OCI-LY1 (cell line): ENCODE data around the gene SLC6A3.

Source experiments
- H2AFZ ChIP-seq: fragments of 200-600 bp; sonication (generic), shearing (Covaris generic); 2 replicates; pipeline ENCODE4 v1.6.0; 2014; ENCODE audit warnings: antibody characterized with exemption, mild to moderate bottlenecking, low read length
- H3F3A ChIP-seq: fragments of 200-600 bp; sonication (generic), shearing (Covaris generic); 2 replicates; pipeline ENCODE4 v1.6.0; 2014; ENCODE audit warnings: mild to moderate bottlenecking, antibody characterized with exemption, low read length, moderate library complexity; ENCODE audit not compliant: insufficient read depth
- H3K27ac ChIP-seq: fragments of 200-600 bp; sonication (generic); 2 replicates; pipeline ENCODE4 v1.5.1; 2014; ENCODE audit warnings: low read length, mixed run types, mild to moderate bottlenecking, low read depth; ENCODE audit not compliant: poor library complexity, severe bottlenecking
- H3K27me3 ChIP-seq: fragments of 200-600 bp; sonication (generic); 2 replicates; pipeline ENCODE4 v1.6.0; 2014; ENCODE audit warnings: antibody characterized with exemption, mild to moderate bottlenecking, low read length, moderate library complexity; ENCODE audit not compliant: insufficient read depth
- H3K36me3 ChIP-seq: fragments of 200-600 bp; sonication (generic); 2 replicates; pipeline ENCODE4 v1.6.1; 2014; ENCODE audit warnings: mild to moderate bottlenecking, antibody characterized with exemption, low read length, moderate library complexity, mixed read lengths; ENCODE audit not compliant: insufficient read depth
- H3K4me1 ChIP-seq: fragments of 200-600 bp; sonication (generic); 2 replicates; pipeline ENCODE4 v1.5.1; 2014; ENCODE audit warnings: mild to moderate bottlenecking, low read length, moderate library complexity; ENCODE audit not compliant: insufficient read depth, severe bottlenecking
- H3K4me2 ChIP-seq: fragments of 200-600 bp; sonication (generic), shearing (Covaris generic); 2 replicates; pipeline ENCODE4 v1.6.1; 2014; ENCODE audit warnings: low read length
- H3K4me3 ChIP-seq: fragments of 200-600 bp; sonication (generic); 2 replicates; pipeline ENCODE4 v1.5.1; 2014; ENCODE audit warnings: low read length, low read depth, mild to moderate bottlenecking, mixed read lengths; ENCODE audit not compliant: poor library complexity, severe bottlenecking
- H3K79me2 ChIP-seq: fragments of 200-600 bp; shearing (Covaris generic); 2 replicates; pipeline ENCODE4 v1.6.1; 2016; ENCODE audit warnings: mixed run types, low read length, mixed read lengths; ENCODE audit not compliant: insufficient read depth
- H3K9ac ChIP-seq: fragments of 200-600 bp; sonication (generic), shearing (Covaris generic); 2 replicates; pipeline ENCODE4 v1.6.1; 2014; ENCODE audit warnings: mild to moderate bottlenecking, low read length, mixed read lengths
- H3K9me2 ChIP-seq: fragments of 200-600 bp; sonication (generic), shearing (Covaris generic); 2 replicates; pipeline ENCODE4 v1.6.1; 2014; ENCODE audit warnings: low read depth, mild to moderate bottlenecking, low read length, mixed read lengths
- H3K9me3 ChIP-seq: fragments of 200-600 bp; shearing (Covaris generic); 2 replicates; pipeline ENCODE4 v1.6.1; 2014; ENCODE audit warnings: low read length, mixed read lengths
- H4K20me1 ChIP-seq: fragments of 200-600 bp; sonication (generic), shearing (Covaris generic); 2 replicates; pipeline ENCODE4 v1.6.0; 2016; ENCODE audit warnings: mild to moderate bottlenecking, low read length; ENCODE audit not compliant: insufficient read depth
- EZH2 ChIP-seq: fragments of 200-600 bp; sonication (generic), shearing (Covaris generic); IDR thresholded peaks from 2 replicates; pipeline ENCODE4 v1.8.0; 2017; ENCODE audit warnings: borderline replicate concordance, mixed run types, mild to moderate bottlenecking, antibody characterized with exemption, low read length, moderate library complexity, mixed read lengths
- TF ChIP-seq, protein P1 (sequence below): fragments of 200-600 bp; sonication (generic), shearing (Covaris generic); IDR thresholded peaks from 2 replicates; pipeline ENCODE4 v1.5.1; 2017; ENCODE audit warnings: mild to moderate bottlenecking, antibody characterized with exemption, low read length, moderate library complexity, mixed read lengths

SLC6A3 gene

DNA sequence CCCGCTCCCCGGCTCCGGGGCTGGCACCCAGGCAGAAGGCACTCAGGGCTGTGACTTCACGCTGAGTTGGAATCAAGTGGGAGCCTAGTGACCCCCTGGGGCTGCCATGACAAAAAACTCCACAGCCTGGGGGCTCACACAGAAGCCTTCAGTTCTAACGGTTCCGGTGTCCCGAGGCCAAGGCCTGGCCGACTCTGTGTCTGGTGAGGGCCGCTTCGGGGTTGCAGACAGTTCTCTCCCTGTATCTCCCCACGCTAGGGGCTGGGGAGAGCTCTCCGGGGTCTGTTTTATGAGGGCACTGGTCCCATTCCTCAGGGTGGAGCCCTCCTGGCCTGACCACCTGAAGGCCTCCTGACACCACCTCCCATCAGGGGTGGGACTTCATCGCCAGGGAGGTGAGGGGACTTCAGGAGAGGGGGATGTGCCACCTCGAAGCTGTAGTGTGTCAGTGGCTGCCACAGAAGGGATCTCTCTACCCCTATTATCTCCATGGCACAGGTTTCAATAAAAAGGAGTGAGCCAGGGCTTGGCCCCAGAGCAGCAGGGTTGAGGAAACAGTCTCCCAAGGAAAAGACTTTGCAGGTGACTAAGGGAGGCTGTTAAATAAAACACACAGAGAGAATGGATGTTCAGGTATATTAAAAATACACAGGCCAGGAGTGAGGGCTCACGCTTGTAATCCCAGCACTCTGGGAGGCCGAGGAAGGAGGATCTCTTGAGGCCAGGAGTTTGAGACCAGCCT is 1.5 kb upstream of the SLC6A3 start:
- Histone ChIP-seq H3K9me2 (no peaks in the 10 kb centered on the region; the same call in 1 of the 2 replicates), H3K9ac (no peak overlapping the region), H2AFZ (no peak overlapping the region), H3K79me2 (no peaks in the 10 kb centered on the region), H3K4me2 (no peak overlapping the region), H3K9me3 (no peaks in the 10 kb centered on the region), H3F3A (no peaks in the 10 kb centered on the region), H3K27ac (no peak overlapping the region), H3K4me1 (no peaks in the 10 kb centered on the region), H3K27me3 (no peaks in the 10 kb centered on the region), H3K4me3 (no peak overlapping the region), H3K36me3 (no peaks in the 10 kb centered on the region), H4K20me1 (no peaks in the 10 kb centered on the region)
- TF ChIP-seq, protein P1, sequence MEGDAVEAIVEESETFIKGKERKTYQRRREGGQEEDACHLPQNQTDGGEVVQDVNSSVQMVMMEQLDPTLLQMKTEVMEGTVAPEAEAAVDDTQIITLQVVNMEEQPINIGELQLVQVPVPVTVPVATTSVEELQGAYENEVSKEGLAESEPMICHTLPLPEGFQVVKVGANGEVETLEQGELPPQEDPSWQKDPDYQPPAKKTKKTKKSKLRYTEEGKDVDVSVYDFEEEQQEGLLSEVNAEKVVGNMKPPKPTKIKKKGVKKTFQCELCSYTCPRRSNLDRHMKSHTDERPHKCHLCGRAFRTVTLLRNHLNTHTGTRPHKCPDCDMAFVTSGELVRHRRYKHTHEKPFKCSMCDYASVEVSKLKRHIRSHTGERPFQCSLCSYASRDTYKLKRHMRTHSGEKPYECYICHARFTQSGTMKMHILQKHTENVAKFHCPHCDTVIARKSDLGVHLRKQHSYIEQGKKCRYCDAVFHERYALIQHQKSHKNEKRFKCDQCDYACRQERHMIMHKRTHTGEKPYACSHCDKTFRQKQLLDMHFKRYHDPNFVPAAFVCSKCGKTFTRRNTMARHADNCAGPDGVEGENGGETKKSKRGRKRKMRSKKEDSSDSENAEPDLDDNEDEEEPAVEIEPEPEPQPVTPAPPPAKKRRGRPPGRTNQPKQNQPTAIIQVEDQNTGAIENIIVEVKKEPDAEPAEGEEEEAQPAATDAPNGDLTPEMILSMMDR, result no peak
- no peak for TF ChIP-seq EZH2

DNA sequence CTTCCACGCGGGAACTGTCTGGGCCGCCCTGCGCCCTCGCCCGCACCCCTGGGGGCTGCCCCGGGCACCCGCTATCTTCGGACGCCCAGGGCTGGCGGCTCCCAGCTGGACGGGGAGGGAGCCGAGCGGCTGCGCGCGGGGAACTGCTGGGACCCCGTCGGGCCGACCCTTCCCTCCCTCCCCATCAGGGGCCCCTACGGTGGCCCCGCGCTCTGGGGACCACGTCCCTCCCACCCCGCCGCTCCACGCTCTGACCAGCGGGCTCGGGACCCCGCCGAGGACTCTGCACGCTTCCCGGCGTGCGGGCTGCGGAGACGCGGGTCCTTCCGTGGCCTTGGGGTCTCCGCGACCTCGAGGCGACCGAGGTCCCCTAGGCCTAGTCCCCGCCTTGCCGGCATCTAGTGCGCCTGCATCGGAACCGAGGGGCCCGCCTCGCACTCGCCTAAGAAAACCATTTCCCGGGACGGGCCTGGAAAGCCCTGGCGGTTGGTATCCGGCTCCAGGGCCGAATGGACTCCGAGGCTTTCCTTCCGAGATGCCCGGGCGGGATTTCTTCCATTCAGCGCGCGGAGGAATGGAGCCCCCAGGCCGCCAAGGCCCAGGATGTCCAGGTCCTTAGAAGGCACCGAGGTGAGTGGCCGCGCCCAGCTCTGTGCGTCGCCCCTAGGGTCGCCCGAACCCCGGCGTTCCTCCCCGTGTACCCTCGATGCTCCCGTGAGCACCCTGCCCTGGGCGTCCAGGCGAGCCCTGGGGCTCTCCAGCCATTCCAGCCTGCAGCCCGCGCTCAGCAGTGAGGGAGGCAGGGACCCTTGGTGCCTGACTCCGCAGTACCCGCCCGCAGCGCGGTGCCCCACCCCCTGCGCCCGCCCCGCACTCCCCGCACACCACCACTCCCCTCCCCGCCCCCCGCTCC is 705 bp upstream of the SLC6A3 start:
- H3K9me3 ChIP-seq, result no peaks in the 10 kb centered on the region
- H3K27ac ChIP-seq, result no peak overlapping the region
- TF ChIP-seq, protein P1, result no peak
- TF ChIP-seq EZH2, result no peak
- H3K79me2 ChIP-seq, result no peaks in the 10 kb centered on the region
- H3K36me3 ChIP-seq, result no peaks in the 10 kb centered on the region
- no peak overlapping the region for H3K4me2 ChIP-seq
- no peaks in the 10 kb centered on the region for H4K20me1 ChIP-seq
- H3K4me3 ChIP-seq, result no peak overlapping the region
- H3F3A ChIP-seq, result no peaks in the 10 kb centered on the region
- H3K9ac ChIP-seq, result no peak overlapping the region
- H3K27me3 ChIP-seq, result 0 out of 2 replicates have a peak, but pooled peaks cover 3% of the 10 kb centered on the region
- H3K4me1 ChIP-seq, result no peaks in the 10 kb centered on the region
- H3K9me2 ChIP-seq, result no peaks in the 10 kb centered on the region
- no peak overlapping the region for H2AFZ ChIP-seq

DNA sequence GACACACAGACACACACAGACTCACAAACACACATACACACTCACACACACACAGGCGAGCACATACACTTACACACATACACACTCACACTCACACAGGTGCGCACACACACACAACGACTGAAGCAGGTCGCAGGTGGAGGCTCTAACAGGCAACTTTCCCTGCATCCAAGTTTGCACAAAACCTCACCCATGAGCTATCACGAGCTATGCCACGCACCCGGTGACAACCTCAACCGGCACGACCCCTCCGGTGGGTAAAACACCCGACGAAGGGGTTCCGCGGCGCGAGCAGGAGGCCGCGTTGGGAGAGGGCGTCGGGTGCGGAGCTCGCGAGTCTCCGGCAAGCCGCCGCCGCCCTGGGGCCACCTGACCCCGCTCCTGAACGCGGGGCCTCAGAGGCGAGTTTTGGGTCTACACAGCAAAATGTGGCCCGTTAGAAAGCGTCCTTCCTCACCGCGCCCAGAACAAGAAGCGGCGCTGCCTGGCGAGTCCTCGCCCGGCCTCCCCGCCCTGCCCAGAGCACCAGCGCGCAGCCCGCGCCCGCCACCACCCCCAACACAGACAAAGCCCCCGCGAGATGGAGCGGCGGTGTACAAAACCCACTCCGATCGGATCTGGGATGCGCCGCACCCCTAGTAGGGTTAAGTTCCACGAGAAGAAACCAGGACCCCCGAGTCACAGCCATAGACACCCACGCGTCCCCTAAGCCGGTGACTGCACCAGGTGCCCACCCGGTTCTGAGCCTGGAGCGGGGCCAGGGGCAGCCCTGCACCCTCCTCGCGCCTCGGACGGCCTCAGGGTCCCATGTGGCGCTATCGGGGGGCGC is 665 bp downstream of the SLC6A3 start:
- H3K27ac ChIP-seq, result no peak overlapping the region
- H3K4me3 ChIP-seq, result no peak overlapping the region
- H3K27me3 ChIP-seq, result 0 out of 2 replicates have a peak, but pooled peaks cover 13% of the 10 kb centered on the region
- H2AFZ ChIP-seq, result no peak overlapping the region
- no peaks in the 10 kb centered on the region for H4K20me1 ChIP-seq
- H3K4me2 ChIP-seq, result no peak overlapping the region
- TF ChIP-seq, protein P1, result no peak
- TF ChIP-seq EZH2, result no peak
- no peaks in the 10 kb centered on the region for H3K79me2 ChIP-seq
- no peaks in the 10 kb centered on the region for H3K9me2 ChIP-seq
- H3K4me1 ChIP-seq, result no peaks in the 10 kb centered on the region
- H3K9me3 ChIP-seq, result no peaks in the 10 kb centered on the region
- no peaks in the 10 kb centered on the region for H3F3A ChIP-seq
- H3K9ac ChIP-seq, result no peak overlapping the region
- no peaks in the 10 kb centered on the region for H3K36me3 ChIP-seq
